K562 (cell line): ENCODE measurements around the gene MERTK. TPM values are rescaled to one million over a fixed set of nuclear protein-coding genes. Genes with fewer than 3 reads are reported as not detected.

Experiments
- ATAC-seq: fragments of 200-7000 bp; cut with Tn5 transposase; 3 replicates; pipeline ENCODE4 v1.9.1; 2020; ENCODE audit warnings: moderate library complexity
- BruUV-seq: library from RNA; stranded (reverse); fragments of 400-500 nt; replicated peaks from 2 replicates; lab custom pipeline; 2021; lab: Mats Ljungman, UMichigan
- CTCF ChIA-PET: fragments of 300-600 bp; formaldehyde crosslinking; extraction: SDS; loops from one replicate; lab custom pipeline; 2021; ENCODE audit warnings: low intra/inter-chr PET ratio; lab: Yijun Ruan, JAX
- POLR2A ChIA-PET: fragments of 300-600, 350-650 bp; sonication (Branson Sonifier 250); formaldehyde crosslinking; extraction: SDS; loops from one replicate; lab custom pipeline; 2021; ENCODE audit warnings: antibody characterized with exemption, inconsistent platforms; lab: Yijun Ruan, JAX
- DNase-seq, 4 experiments: peaks; one replicate each; pipeline versions ENCODE4 v3.0.0 to v3.0.0-alpha.2; 2011 to 2018; ENCODE audit warnings: low spot score in 3 of 4, mixed read lengths in 3 of 4; ENCODE audit errors: extremely low read depth in 1 of 4
- FAIRE-seq: peaks from 2 replicates; lab custom pipeline; 2011; peaks lifted over from hg19 to GRCh38; lab: Jason Lieb, UNC
- H2AFZ ChIP-seq: 2 replicates; pipeline ENCODE4 v1.6.0; 2011; ENCODE audit warnings: low read depth, low read length, control low read depth, inconsistent platforms
- H3K27ac ChIP-seq: fragments of 200-600 bp; 3 replicates; pipeline ENCODE4 v1.8.0; 2011; ENCODE audit warnings: low read depth, mild to moderate bottlenecking, control low read depth, inconsistent platforms, low read length, moderate library complexity, mixed read lengths; ENCODE audit errors: extremely low read depth
- H3K27me3 ChIP-seq, 2 experiments: fragments of 300-600 bp in 1 of 2; 2 replicates in 1 of 2; 3 replicates in 1 of 2; pipeline versions ENCODE4 v1.6.0 to v1.8.0; 2011; ENCODE audit warnings: inconsistent platforms in 2 of 2, low read length in 2 of 2, mild to moderate bottlenecking in 1 of 2, mixed read lengths in 1 of 2, moderate library complexity in 1 of 2; ENCODE audit not compliant: control insufficient read depth in 2 of 2, insufficient read depth in 2 of 2
- H3K36me3 ChIP-seq: fragments of 300-600 bp; 3 replicates; pipeline ENCODE4 v1.8.0; 2011; ENCODE audit warnings: mild to moderate bottlenecking, low read length, inconsistent platforms; ENCODE audit not compliant: control insufficient read depth, insufficient read depth
- H3K4me1 ChIP-seq, 2 experiments: fragments of 200-600 bp in 1 of 2; replicated peaks in 1 of 2; 2 replicates in 1 of 2; 3 replicates in 1 of 2; pipeline versions ENCODE4 v1.5.1 to v1.8.0; 2011; ENCODE audit warnings: inconsistent platforms in 2 of 2, low read length in 2 of 2, mild to moderate bottlenecking in 1 of 2, mixed read lengths in 1 of 2, moderate library complexity in 1 of 2; ENCODE audit not compliant: control insufficient read depth in 2 of 2, insufficient read depth in 2 of 2
- H3K4me2 ChIP-seq: 2 replicates; pipeline ENCODE4 v1.6.1; 2011; ENCODE audit warnings: low read length, control low read depth, inconsistent platforms, mixed read lengths; ENCODE audit not compliant: insufficient read depth
- H3K4me3 ChIP-seq: fragments of 200-600 bp; sonication (generic), shearing (Covaris generic); 2 replicates; pipeline ENCODE4 v1.5.1; 2016; ENCODE audit warnings: control low read depth, inconsistent platforms
- H3K79me2 ChIP-seq: fragments of 200-600 bp; 3 replicates; pipeline ENCODE4 v1.8.0; 2011; ENCODE audit warnings: low read length, inconsistent platforms; ENCODE audit not compliant: control insufficient read depth, insufficient read depth
- H3K9ac ChIP-seq, 2 experiments: 2 replicates each; pipeline versions ENCODE4 v1.6.0 to v1.6.1; 2011; ENCODE audit warnings: low read depth in 2 of 2, low read length in 2 of 2, control low read depth in 1 of 2, inconsistent platforms in 1 of 2, mild to moderate bottlenecking in 1 of 2, mixed read lengths in 1 of 2; ENCODE audit not compliant: insufficient read depth in 1 of 2
- H3K9me1 ChIP-seq: one replicate; pipeline ENCODE4 v1.6.0; 2011; ENCODE audit warnings: inconsistent platforms, mild to moderate bottlenecking, low read length, moderate library complexity; ENCODE audit not compliant: control insufficient read depth, insufficient read depth
- H3K9me3 ChIP-seq: replicated peaks from 2 replicates; pipeline ENCODE4 v1.5.1; 2011; ENCODE audit warnings: low read depth, low read length, inconsistent platforms; ENCODE audit not compliant: control insufficient read depth, insufficient read depth
- H4K20me1 ChIP-seq: replicated peaks from 2 replicates; pipeline ENCODE4 v1.6.1; 2011; ENCODE audit warnings: low read length, inconsistent platforms, mixed read lengths; ENCODE audit not compliant: control insufficient read depth, insufficient read depth
- JUN ChIP-seq, 2 experiments: sonication (generic) in 1 of 2; formaldehyde crosslinking in 1 of 2; IDR thresholded peaks; 2 replicates each; pipeline versions ENCODE4 v1.6.1 to v1.8.0; 2012 to 2022; ENCODE audit warnings: borderline replicate concordance in 2 of 2, mild to moderate bottlenecking in 2 of 2, improper control_type of control experiment in 1 of 2, low read depth in 1 of 2, low read length in 1 of 2, missing genetic modification reagents in 1 of 2
- KDM1A ChIP-seq, 2 experiments: fragments of 450-650 bp; IDR thresholded peaks; 2 replicates each; pipeline ENCODE4 v1.6.1; 2016; ENCODE audit warnings: mild to moderate bottlenecking in 2 of 2
- KDM4B ChIP-seq, 2 experiments: fragments of 450-650 bp in 1 of 2; sonication (generic) in 1 of 2; IDR thresholded peaks; 2 replicates each; pipeline ENCODE4 v1.6.1; 2016 to 2017; ENCODE audit warnings: borderline replicate concordance in 2 of 2, antibody characterized with exemption in 1 of 2, low read depth in 1 of 2, mild to moderate bottlenecking in 1 of 2
- MAZ ChIP-seq, 2 experiments: fragments of 450-650 bp in 1 of 2; sonication (generic) in 1 of 2; formaldehyde crosslinking; IDR thresholded peaks in 1 of 2; conservative IDR thresholded peaks in 1 of 2; 2 replicates each; pipeline versions ENCODE4 v1.4.0 to v1.5.0; 2020; ENCODE audit warnings: mild to moderate bottlenecking in 1 of 2, missing genetic modification reagents in 1 of 2
- MBD2 ChIP-seq: sonication (generic); IDR thresholded peaks from 2 replicates; pipeline ENCODE4 v1.6.1; 2016; ENCODE audit warnings: low read depth, borderline replicate concordance
- MCM2 ChIP-seq: fragments of 450-650 bp; IDR thresholded peaks from 2 replicates; pipeline ENCODE4 v1.6.1; 2017; ENCODE audit warnings: low read depth, mild to moderate bottlenecking
- NCOA1 ChIP-seq: fragments of 450-650 bp; IDR thresholded peaks from 2 replicates; pipeline ENCODE4 v1.6.1; 2016; ENCODE audit warnings: low read depth
- TEAD4 ChIP-seq, 2 experiments: sonication (generic) in 1 of 2; formaldehyde crosslinking in 1 of 2; IDR thresholded peaks; 2 replicates each; pipeline versions ENCODE4 v1.6.1 to v1.8.0; 2012 to 2022; ENCODE audit warnings: borderline replicate concordance in 1 of 2, inconsistent platforms in 1 of 2, low read length in 1 of 2, mild to moderate bottlenecking in 1 of 2, missing genetic modification reagents in 1 of 2
- ZNF143 ChIP-seq: sonication (generic); formaldehyde crosslinking; IDR thresholded peaks from 2 replicates; pipeline ENCODE4 v1.9.0; 2022; ENCODE audit warnings: mild to moderate bottlenecking, missing genetic modification reagents
- ZNF3 ChIP-seq: fragments of 250-450 bp; sonication (Bioruptor Pico); IDR thresholded peaks from 2 replicates; pipeline ENCODE4 v1.5.0; 2021; ENCODE audit warnings: mild to moderate bottlenecking, moderate library complexity
- ZNF586 ChIP-seq: fragments of 450-650 bp; formaldehyde crosslinking; conservative IDR thresholded peaks from 2 replicates; pipeline ENCODE4 v1.4.0; 2020; ENCODE audit warnings: mild to moderate bottlenecking, moderate library complexity
- WGBS: fragments of 100-300 bp; shearing (Covaris generic); methylation state at CpG from one replicate; pipeline ENCODE4 v1.1.6; 2016; ENCODE audit warnings: low coverage, mixed read lengths; ENCODE audit not compliant: insufficient coverage; ENCODE audit errors: missing lambda C conversion rate; 5-methylcytosine and 5-hydroxymethylcytosine counted together
- in situ Hi-C: fragments of 300-500 bp; cut with MboI; formaldehyde crosslinking; loops from 4 replicates; pipeline ENCODE4 v1.15.0; 2018; ENCODE audit warnings: inconsistent platforms, mixed read lengths
- intact Hi-C: fragments of 100-400 bp; cut with micrococcal nuclease; formaldehyde crosslinking; loops from 2 replicates; pipeline ENCODE4 v1.14.2; 2022
- polyA plus RNA-seq, 8 experiments: library from polyadenylated mRNA; depleted of rRNA in 4 of 8; stranded (reverse) in 5 of 8; unstranded in 3 of 8; fragments of >200 nt; fragmentation: Nextera tagmentation in 2 of 8; fragmentation: Illumina TruSeq in 1 of 8; extraction: Ambion mirVana in 2 of 8; extraction: Trizol in 1 of 8; gene quantifications; 2 replicates each; pipeline versions ENCODE4 v1.2.1 to v1.2.3, GENCODE V29; 2011 to 2014; ENCODE audit warnings: inconsistent platforms in 1 of 8, missing spikeins in 1 of 8
- total RNA-seq, 7 experiments: library from RNA; depleted of rRNA in 6 of 7; stranded (reverse); fragments of >200 nt in 6 of 7; fragmentation: Illumina TruSeq in 2 of 7; extraction: Trizol in 2 of 7; gene quantifications; 2 replicates each; pipeline versions ENCODE4 v1.2.1 to v1.2.3, GENCODE V29; 2011 to 2021; ENCODE audit warnings: low replicate concordance in 1 of 7
- TF ChIP-seq, protein P1 (sequence below): sonication (generic); formaldehyde crosslinking; IDR thresholded peaks from 2 replicates; pipeline ENCODE4 v1.8.0; 2022; ENCODE audit warnings: mild to moderate bottlenecking, missing genetic modification reagents
- TF ChIP-seq, protein P2 (sequence below): fragments of 450-650 bp; IDR thresholded peaks from 2 replicates; pipeline ENCODE4 v1.6.1; 2016; ENCODE audit warnings: antibody characterized with exemption

The MERTK gene
- total and polyA plus RNA-seq, 9 of the 15 experiments (the other 6 are each of a cell fraction or from before 2014, with no cell fraction given), result 0.23 to 1.6 (median 0.74) TPM

DNA sequence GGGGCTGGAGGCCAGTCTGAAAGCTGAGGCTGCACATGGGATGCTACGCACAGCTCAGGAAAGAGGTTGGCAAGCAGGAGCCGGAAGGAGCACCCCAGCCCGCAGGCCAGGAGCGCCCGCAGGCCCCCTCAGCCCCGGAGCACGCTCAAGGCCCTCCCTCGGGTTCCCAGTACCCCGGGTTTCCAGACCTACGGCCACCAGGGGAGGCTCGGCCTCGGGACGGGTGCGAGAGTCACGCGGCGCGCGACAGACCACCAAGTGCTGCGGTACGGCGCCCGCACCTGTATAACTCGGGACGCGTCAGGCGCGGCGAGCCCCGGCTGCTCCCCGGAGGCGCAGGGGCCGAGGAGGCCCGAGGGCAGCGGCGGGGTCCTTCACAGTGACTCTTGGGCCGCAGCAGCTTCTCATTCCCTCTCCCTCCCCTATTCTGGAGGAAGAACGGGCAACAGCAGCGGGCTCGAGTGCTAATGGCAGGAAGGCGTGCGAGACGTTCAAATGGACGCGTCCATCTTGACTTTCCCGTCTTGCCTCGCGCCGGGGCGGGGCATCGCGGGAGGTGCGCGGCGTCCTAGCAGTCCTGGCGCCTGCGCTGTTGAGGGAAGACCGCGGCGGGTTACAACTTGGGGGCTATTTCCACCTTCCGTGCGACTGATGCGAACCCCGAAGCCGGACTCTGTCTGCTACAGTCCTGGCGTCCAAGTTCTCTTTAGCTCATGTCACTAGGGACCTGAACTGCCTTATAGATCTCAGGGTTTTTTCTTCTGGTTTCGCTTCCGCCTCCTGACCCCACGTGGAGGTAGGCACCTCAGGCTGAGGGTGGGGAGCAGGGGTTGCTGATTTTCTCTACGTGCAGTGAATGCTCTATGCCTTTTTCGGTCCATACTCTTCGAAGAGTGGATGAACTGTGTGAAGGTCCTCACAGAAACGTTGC, 14.5 kb upstream of the MERTK start, which contains the start of gene ANAPC1:
Gene ANAPC1, minus strand, starts transcription at position 533 of the 931 bp plus-strand sequence. CDS start 3,368 bp downstream, outside the sequence.
- no peaks in the 10 kb centered on the region for H3K9me1 ChIP-seq
- no peaks in the 10 kb centered on the region for H3K27me3 ChIP-seq
- ChIA-PET POLR2A (interaction anchor here (0.6 to 1.6 kb wide), 3 partner anchors 12 to 1110 kb away, joined by 3 to 4 read pairs (median 4); no protein-coding TSS in a partner anchor), CTCF (interaction anchor here (0.6 to 1.5 kb wide), 2 partner anchors 165 to 166 kb away, joined by 4 to 5 read pairs; no protein-coding TSS in a partner anchor)
- peaks cover 0 to 8% of the 10 kb centered on the region in 2 experiments; a peak in 3 of 5 replicates for H3K4me1 ChIP-seq
- H3K4me2 ChIP-seq, result peak within 1 kb of the TSS; percentile 88
- ATAC-seq (peak; percentile 95), DNase-seq (peak; percentile 84 to 94 (median 86)), FAIRE-seq (peak; percentile 78)
- H3K27ac ChIP-seq, result peak within 1 kb of the TSS; percentile 92
- H2AFZ ChIP-seq, result peak within 1 kb of the TSS; percentile 97
- no peaks in the 10 kb centered on the region for H3K9me3 ChIP-seq
- H3K4me3 ChIP-seq, result peak within 1 kb of the TSS; percentile 98
- peaks cover 19% of the 10 kb centered on the region; the same call in 2 of the 3 replicates for H3K36me3 ChIP-seq
- intact Hi-C loops, result loop anchor here (10.0 kb wide), 2 partner anchors 231 to 601 kb away; partner anchors contain the start of gene TTL
- TSS peak; percentile 96 for BruUV-seq
- under 1% methylated on average over 63 of the region's 73 CpGs for WGBS
- peak within 1 kb of the TSS; percentile 86 to 100 for H3K9ac ChIP-seq
- H4K20me1 ChIP-seq, result no peaks in the 10 kb centered on the region
- in situ Hi-C loops, result loop anchor here (10.0 to 25.0 kb wide), 2 partner anchors 353 to 451 kb away; no protein-coding TSS in a partner anchor
- H3K79me2 ChIP-seq, result peaks cover 43% of the 10 kb centered on the region
- TF ChIP-seq ZNF143, result peak; percentile 79
- peak; percentile 79 to 87; a peak in 3 of 4 replicates for TF ChIP-seq MAZ (CRISPR knock-in tag; conservative IDR thresholded peaks at IDR 0.05 in 1 of 2, IDR thresholded peaks at IDR 0.05 in 1 of 2)
- TF ChIP-seq ZNF586 (CRISPR knock-in tag), result no peak
- no peak for TF ChIP-seq NCOA1
- TF ChIP-seq MBD2, result peak; percentile 21; the same call in 1 of the 2 replicates
- no peak for TF ChIP-seq JUN (IDR thresholded peaks at IDR 0.05; ENCODE audit: borderline replicate concordance, low read depth, low read length)
- peak; percentile 78; the same call in 1 of the 2 replicates for TF ChIP-seq JUN (CRISPR knock-in tag; IDR thresholded peaks at IDR 0.05; ENCODE audit: borderline replicate concordance)
- no peak for TF ChIP-seq MCM2
- TF ChIP-seq KDM1A (IDR thresholded peaks at IDR 0.05), result no peak
- TF ChIP-seq, protein P1, sequence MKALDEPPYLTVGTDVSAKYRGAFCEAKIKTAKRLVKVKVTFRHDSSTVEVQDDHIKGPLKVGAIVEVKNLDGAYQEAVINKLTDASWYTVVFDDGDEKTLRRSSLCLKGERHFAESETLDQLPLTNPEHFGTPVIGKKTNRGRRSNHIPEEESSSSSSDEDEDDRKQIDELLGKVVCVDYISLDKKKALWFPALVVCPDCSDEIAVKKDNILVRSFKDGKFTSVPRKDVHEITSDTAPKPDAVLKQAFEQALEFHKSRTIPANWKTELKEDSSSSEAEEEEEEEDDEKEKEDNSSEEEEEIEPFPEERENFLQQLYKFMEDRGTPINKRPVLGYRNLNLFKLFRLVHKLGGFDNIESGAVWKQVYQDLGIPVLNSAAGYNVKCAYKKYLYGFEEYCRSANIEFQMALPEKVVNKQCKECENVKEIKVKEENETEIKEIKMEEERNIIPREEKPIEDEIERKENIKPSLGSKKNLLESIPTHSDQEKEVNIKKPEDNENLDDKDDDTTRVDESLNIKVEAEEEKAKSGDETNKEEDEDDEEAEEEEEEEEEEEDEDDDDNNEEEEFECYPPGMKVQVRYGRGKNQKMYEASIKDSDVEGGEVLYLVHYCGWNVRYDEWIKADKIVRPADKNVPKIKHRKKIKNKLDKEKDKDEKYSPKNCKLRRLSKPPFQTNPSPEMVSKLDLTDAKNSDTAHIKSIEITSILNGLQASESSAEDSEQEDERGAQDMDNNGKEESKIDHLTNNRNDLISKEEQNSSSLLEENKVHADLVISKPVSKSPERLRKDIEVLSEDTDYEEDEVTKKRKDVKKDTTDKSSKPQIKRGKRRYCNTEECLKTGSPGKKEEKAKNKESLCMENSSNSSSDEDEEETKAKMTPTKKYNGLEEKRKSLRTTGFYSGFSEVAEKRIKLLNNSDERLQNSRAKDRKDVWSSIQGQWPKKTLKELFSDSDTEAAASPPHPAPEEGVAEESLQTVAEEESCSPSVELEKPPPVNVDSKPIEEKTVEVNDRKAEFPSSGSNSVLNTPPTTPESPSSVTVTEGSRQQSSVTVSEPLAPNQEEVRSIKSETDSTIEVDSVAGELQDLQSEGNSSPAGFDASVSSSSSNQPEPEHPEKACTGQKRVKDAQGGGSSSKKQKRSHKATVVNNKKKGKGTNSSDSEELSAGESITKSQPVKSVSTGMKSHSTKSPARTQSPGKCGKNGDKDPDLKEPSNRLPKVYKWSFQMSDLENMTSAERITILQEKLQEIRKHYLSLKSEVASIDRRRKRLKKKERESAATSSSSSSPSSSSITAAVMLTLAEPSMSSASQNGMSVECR (CRISPR knock-in tag), result peak; percentile 98
- TF ChIP-seq, protein P2, sequence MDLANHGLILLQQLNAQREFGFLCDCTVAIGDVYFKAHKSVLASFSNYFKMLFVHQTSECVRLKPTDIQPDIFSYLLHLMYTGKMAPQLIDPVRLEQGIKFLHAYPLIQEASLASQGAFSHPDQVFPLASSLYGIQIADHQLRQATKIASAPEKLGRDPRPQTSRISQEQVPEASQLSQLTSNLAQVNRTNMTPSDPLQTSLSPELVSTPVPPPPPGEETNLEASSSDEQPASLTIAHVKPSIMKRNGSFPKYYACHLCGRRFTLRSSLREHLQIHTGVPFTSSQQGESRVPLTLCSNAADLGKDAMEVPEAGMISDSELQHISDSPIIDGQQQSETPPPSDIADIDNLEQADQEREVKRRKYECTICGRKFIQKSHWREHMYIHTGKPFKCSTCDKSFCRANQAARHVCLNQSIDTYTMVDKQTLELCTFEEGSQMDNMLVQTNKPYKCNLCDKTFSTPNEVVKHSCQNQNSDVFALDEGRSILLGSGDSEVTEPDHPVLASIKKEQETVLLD, result peak; percentile 65
- peak in 1 of 2 experiments; percentile 58; a peak in 1 of 4 replicates for TF ChIP-seq KDM4B (IDR thresholded peaks at IDR 0.05; ENCODE audit: borderline replicate concordance in 2 of 2, low read depth in 1 of 2)
- no peak for TF ChIP-seq TEAD4 (IDR thresholded peaks at IDR 0.05; ENCODE audit: low read length)
- TF ChIP-seq TEAD4 (CRISPR knock-in tag; IDR thresholded peaks at IDR 0.05; ENCODE audit: borderline replicate concordance), result 0 out of 2 replicates have a peak, but pooled peaks have one; percentile 46
- no peak for TF ChIP-seq ZNF3 (CRISPR knock-in tag)
